Activated B cell treated with CpG ODN at 0.5 μM for 24 hours (primary cell): ENCODE measurements around the gene TCF3. TPM values are rescaled to one million over a fixed set of nuclear protein-coding genes. Genes with fewer than 3 reads are reported as not detected.

Experiments
- ATAC-seq: fragments of 200-7000 bp; cut with Tn5 transposase; one replicate; pipeline ENCODE4 v1.10.0; 2021; ENCODE audit warnings: low read depth, mild to moderate bottlenecking, moderate library complexity
- CTCF ChIA-PET: fragments of 350-600 bp; sonication (Branson Sonifier 250); formaldehyde crosslinking; loops from one replicate; lab custom pipeline; 2021; ENCODE audit warnings: antibody characterized with exemption; lab: Charles Lee
- POLR2A ChIA-PET: fragments of 350-600 bp; sonication (Branson Sonifier 250); formaldehyde crosslinking; loops from one replicate; lab custom pipeline; 2021; ENCODE audit warnings: antibody characterized with exemption; lab: Charles Lee
- DNase-seq: peaks from one replicate; pipeline ENCODE4 v3.0.0; 2022
- H3K27ac Mint-ChIP-seq: one replicate; pipeline ENCODE4 v1.8.0; 2020; ENCODE audit warnings: mixed read lengths
- H3K27me3 Mint-ChIP-seq: one replicate; pipeline ENCODE4 v1.8.0; 2021; ENCODE audit warnings: mixed read lengths
- H3K36me3 Mint-ChIP-seq: one replicate; pipeline ENCODE4 v1.8.0; 2021; ENCODE audit warnings: low read depth, mixed read lengths
- H3K4me1 Mint-ChIP-seq: one replicate; pipeline ENCODE4 v1.8.0; 2021; ENCODE audit warnings: mixed read lengths
- H3K4me3 Mint-ChIP-seq: one replicate; pipeline ENCODE4 v1.8.0; 2020; ENCODE audit warnings: mild to moderate bottlenecking, mixed read lengths
- H3K9me3 Mint-ChIP-seq: one replicate; pipeline ENCODE4 v1.8.0; 2020; ENCODE audit warnings: mixed read lengths
- intact Hi-C: fragments of 100-400 bp; cut with micrococcal nuclease; formaldehyde crosslinking; loops from one replicate; pipeline ENCODE4 v1.15.1; 2024
- total RNA-seq: library from RNA; stranded (reverse); gene quantifications from 2 replicates; pipeline ENCODE4 v1.2.3, GENCODE V29; 2022
- TF ChIP-seq, protein P1 (sequence below): fragments of 200-600 bp; IDR thresholded peaks from one replicate; pipeline ENCODE4 v1.8.0; 2022; ENCODE audit warnings: antibody characterized with exemption, mild to moderate bottlenecking

Gene TCF3
- total RNA-seq, 1 donor from 2014 or later, result 143 TPM

DNA sequence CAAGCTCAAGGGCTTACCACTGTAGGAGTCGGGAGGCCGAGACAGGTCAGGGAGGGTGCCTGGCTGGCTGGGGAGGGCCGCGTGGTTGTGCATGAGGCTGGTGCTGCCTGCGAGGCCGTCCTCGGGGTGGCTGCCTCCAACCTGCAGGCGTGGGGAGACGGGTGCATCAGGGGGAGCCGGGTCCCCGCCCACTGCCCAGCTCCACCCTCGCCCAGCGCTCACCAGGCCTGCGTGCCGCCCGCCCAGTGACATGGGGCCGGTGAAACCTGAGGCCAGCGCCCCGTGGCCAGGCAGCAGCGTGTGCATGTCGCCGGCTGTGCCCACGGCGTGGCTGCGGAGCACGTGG, 33.3 kb downstream of the TCF3 start:
- no peak overlapping the region for H3K4me3 Mint-ChIP-seq
- H3K27me3 Mint-ChIP-seq, result no peaks in the 10 kb centered on the region
- intact Hi-C loops, result no loop called here
- ChIA-PET POLR2A (interaction anchor here (0.6 kb wide), 1 partner anchor 28 kb away, joined by 3 read pairs; no protein-coding TSS in a partner anchor), CTCF (interaction anchor here (3.3 kb wide), 1 partner anchor 53 kb away, joined by 19 read pairs; no protein-coding TSS in a partner anchor)
- H3K27ac Mint-ChIP-seq, result no peak overlapping the region
- ATAC-seq (no peak), DNase-seq (no peak)
- TF ChIP-seq, protein P1, sequence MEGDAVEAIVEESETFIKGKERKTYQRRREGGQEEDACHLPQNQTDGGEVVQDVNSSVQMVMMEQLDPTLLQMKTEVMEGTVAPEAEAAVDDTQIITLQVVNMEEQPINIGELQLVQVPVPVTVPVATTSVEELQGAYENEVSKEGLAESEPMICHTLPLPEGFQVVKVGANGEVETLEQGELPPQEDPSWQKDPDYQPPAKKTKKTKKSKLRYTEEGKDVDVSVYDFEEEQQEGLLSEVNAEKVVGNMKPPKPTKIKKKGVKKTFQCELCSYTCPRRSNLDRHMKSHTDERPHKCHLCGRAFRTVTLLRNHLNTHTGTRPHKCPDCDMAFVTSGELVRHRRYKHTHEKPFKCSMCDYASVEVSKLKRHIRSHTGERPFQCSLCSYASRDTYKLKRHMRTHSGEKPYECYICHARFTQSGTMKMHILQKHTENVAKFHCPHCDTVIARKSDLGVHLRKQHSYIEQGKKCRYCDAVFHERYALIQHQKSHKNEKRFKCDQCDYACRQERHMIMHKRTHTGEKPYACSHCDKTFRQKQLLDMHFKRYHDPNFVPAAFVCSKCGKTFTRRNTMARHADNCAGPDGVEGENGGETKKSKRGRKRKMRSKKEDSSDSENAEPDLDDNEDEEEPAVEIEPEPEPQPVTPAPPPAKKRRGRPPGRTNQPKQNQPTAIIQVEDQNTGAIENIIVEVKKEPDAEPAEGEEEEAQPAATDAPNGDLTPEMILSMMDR, result no peak
- H3K4me1 Mint-ChIP-seq, result peaks cover 33% of the 10 kb centered on the region
- H3K9me3 Mint-ChIP-seq, result no peaks in the 10 kb centered on the region
- peaks cover 61% of the 10 kb centered on the region for H3K36me3 Mint-ChIP-seq

GRCh38 chr19:1618157-1619093, 34.0 kb downstream of the TCF3 start:
- intact Hi-C loops, result loop anchor here (1.0 kb wide), 1 partner anchor 54 kb away; no protein-coding TSS in a partner anchor
- DNase-seq, result no peak
- peaks cover 33% of the 10 kb centered on the region for H3K4me1 Mint-ChIP-seq
- peak overlapping the region; percentile 70 for H3K27ac Mint-ChIP-seq
- ATAC-seq, result peak; percentile 72
- TF ChIP-seq, protein P1, result no peak
- H3K27me3 Mint-ChIP-seq, result no peaks in the 10 kb centered on the region
- H3K36me3 Mint-ChIP-seq, result peaks cover 63% of the 10 kb centered on the region
- ChIA-PET CTCF (interaction anchor here (0.7 to 3.3 kb wide), 2 partner anchors 54 to 55 kb away, joined by 3 to 19 read pairs; no protein-coding TSS in a partner anchor), POLR2A (interaction anchor here (1.6 kb wide), 1 partner anchor 34 kb away, joined by 8 read pairs; the partner anchor contains the start of gene TCF3)
- H3K9me3 Mint-ChIP-seq, result no peaks in the 10 kb centered on the region
- no peak overlapping the region for H3K4me3 Mint-ChIP-seq

DNA sequence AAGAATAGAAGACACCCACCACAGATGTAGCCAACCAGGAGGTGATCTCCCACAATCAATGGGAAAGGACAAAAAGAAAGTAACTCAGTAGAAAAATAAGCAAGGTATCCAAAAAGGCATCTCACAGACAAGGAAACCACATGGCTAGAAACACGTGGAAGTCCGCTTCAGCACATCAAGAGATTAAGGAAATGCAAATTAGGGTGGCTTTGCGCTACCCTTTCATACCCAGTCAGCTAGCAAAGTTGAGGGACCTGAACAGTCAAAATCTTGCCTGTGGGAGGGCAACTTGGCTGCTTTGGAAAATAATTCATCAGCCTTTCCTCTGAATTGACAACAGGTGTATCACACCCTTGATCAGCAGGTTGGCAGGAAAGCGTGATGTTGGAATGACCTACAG, 35.5 kb downstream of the TCF3 start:
- intact Hi-C loops, result loop anchor here (1.0 kb wide), 1 partner anchor 10 kb away; no protein-coding TSS in a partner anchor
- Mint-ChIP-seq H3K27ac (peak overlapping the region; percentile 43), H3K9me3 (no peaks in the 10 kb centered on the region), H3K27me3 (no peaks in the 10 kb centered on the region), H3K4me1 (peaks cover 30% of the 10 kb centered on the region), H3K4me3 (no peak overlapping the region), H3K36me3 (peaks cover 69% of the 10 kb centered on the region)
- ATAC-seq (peak; percentile 45), DNase-seq (no peak)
- ChIA-PET CTCF (interaction anchor here (1.0 to 3.3 kb wide), 4 partner anchors 35 to 209 kb away, joined by 3 to 19 read pairs (median 4); no protein-coding TSS in a partner anchor), POLR2A (interaction anchor here (0.6 to 1.8 kb wide), 8 partner anchors 8 to 56 kb away, joined by 3 to 7 read pairs (median 4); partner anchors contain the start of genes MBD3 and UQCR11)
- TF ChIP-seq, protein P1, result no peak

DNA sequence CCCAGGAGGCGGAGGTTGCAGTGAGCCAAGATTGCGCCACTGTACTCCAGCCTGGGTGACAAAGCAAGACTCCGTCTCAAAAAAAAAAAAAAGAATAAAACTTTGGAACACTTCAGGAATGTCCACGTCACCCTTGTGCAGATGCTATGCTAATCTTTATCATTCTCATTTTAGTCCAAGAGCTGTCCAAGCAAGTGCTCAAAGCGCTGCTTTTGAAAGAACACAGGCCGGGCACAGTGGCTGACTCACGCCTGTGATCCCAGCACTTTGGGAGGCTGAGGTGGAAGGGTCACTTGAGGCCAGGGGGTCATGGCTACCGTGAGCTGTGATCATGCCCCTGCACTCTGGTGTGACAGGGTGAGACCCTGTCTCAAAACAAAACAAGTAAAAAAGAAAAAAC, 36.0 kb downstream of the TCF3 start:
- H3K27ac Mint-ChIP-seq, result peak overlapping the region; percentile 43
- ChIA-PET POLR2A (interaction anchor here (0.6 to 1.8 kb wide), 7 partner anchors 11 to 56 kb away, joined by 3 to 6 read pairs (median 3); partner anchors contain the start of genes MBD3 and UQCR11), CTCF (interaction anchor here (1.0 to 3.3 kb wide), 4 partner anchors 35 to 210 kb away, joined by 3 to 19 read pairs (median 4); no protein-coding TSS in a partner anchor)
- H3K27me3 Mint-ChIP-seq, result no peaks in the 10 kb centered on the region
- peaks cover 30% of the 10 kb centered on the region for H3K4me1 Mint-ChIP-seq
- peaks cover 72% of the 10 kb centered on the region for H3K36me3 Mint-ChIP-seq
- TF ChIP-seq, protein P1, result no peak
- intact Hi-C loops, result no loop called here
- no peaks in the 10 kb centered on the region for H3K9me3 Mint-ChIP-seq
- no peak overlapping the region for H3K4me3 Mint-ChIP-seq
- DNase-seq (no peak), ATAC-seq (no peak)
